Suprapubic skin (tissue), 3 donors: ENCODE results near the gene GSK3B.

Experiments
- CTCF ChIP-seq, 2 donors: fragments of 200-600 bp in 1 of 2; fragments of 450-650 bp in 1 of 2; sonication (generic) in 1 of 2; IDR thresholded peaks; one replicate each; pipeline ENCODE4 v1.5.1; 2016 to 2019; ENCODE audit warnings: antibody characterized with exemption in 2 of 2, mild to moderate bottlenecking in 1 of 2, moderate library complexity in 1 of 2
- EP300 ChIP-seq: sonication (generic); formaldehyde crosslinking; IDR thresholded peaks from one replicate; pipeline ENCODE4 v1.6.1; 2017; ENCODE audit warnings: antibody characterized with exemption

GRCh38 chr3:119810018-119810435 is 284.2 kb downstream of the GSK3B start:
- TF ChIP-seq CTCF (IDR thresholded peaks at IDR 0.05), result no peak
- TF ChIP-seq EP300, result no peak
